Transverse colon (tissue), 4 donors: ENCODE results near the gene TMCC3. TPM values are rescaled to one million over a fixed set of nuclear protein-coding genes. Genes with fewer than 3 reads are reported as not detected.

ENCODE experiments used
- DNase-seq: peaks from one replicate; pipeline ENCODE4 v3.0.0-alpha.2; 2019
- H3K27ac ChIP-seq, 4 donors: fragments of 200-600 bp; sonication (generic); 2 replicates each; pipeline ENCODE4 v1.5.1; 2016 to 2018; ENCODE audit warnings: inconsistent platforms in 4 of 4
- H3K27me3 ChIP-seq: fragments of 200-600 bp; sonication (generic); 2 replicates; pipeline ENCODE4 v1.5.1; 2017; ENCODE audit warnings: inconsistent platforms
- H3K36me3 ChIP-seq, 4 donors: fragments of 200-600 bp; sonication (generic); 2 replicates each; pipeline ENCODE4 v1.5.1; 2017 to 2019; ENCODE audit warnings: inconsistent platforms in 4 of 4
- H3K4me1 ChIP-seq, 4 donors: fragments of 200-600 bp; sonication (generic); 2 replicates each; pipeline ENCODE4 v1.5.1; 2017 to 2020; ENCODE audit warnings: inconsistent platforms in 4 of 4
- H3K4me3 ChIP-seq, 4 donors: fragments of 200-600 bp; sonication (generic); 1 replicate in 1 of 4; 2 replicates in 3 of 4; pipeline versions ENCODE4 v1.5.1 to v1.6.1; 2017 to 2019; ENCODE audit warnings: inconsistent platforms in 4 of 4
- H3K9me3 ChIP-seq, 2 donors: fragments of 200-600 bp; sonication (generic); 2 replicates each; pipeline ENCODE4 v1.5.1; 2017 to 2019; ENCODE audit warnings: inconsistent platforms in 2 of 2
- EP300 ChIP-seq: sonication (generic); formaldehyde crosslinking; IDR thresholded peaks from one replicate; pipeline ENCODE4 v1.6.1; 2017; ENCODE audit warnings: antibody characterized with exemption, low read depth
- POLR2A ChIP-seq: fragments of 450-650 bp; IDR thresholded peaks from one replicate; pipeline ENCODE4 v1.6.1; 2016; ENCODE audit warnings: antibody characterized with exemption, mild to moderate bottlenecking, moderate library complexity
- POLR2AphosphoS5 ChIP-seq, 3 donors: sonication (generic); formaldehyde crosslinking; IDR thresholded peaks; one replicate each; pipeline ENCODE4 v1.6.1; 2016; ENCODE audit warnings: antibody characterized with exemption in 3 of 3
- WGBS, 2 donors: methylation state at CpG; one replicate each; pipeline ENCODE4 v1.1.5; 2018; ENCODE audit warnings: low coverage in 1 of 2; 5-methylcytosine and 5-hydroxymethylcytosine counted together
- in situ Hi-C, 4 donors: fragments of 200-750 bp; cut with MboI; loops; one replicate each; pipeline versions ENCODE4 v1.15.0 to v1.15.1; 2017; ENCODE audit warnings: low sequenced_read_pairs in 3 of 4, low pct_ligation_motif_present in 1 of 4, low pct_unique_long_range_greater_than_20kb in 1 of 4
- intact Hi-C: fragments of 100-400 bp; cut with DNase I; formaldehyde crosslinking; loops from one replicate; pipeline ENCODE4 v1.15.1; 2023; ENCODE audit warnings: low total_unique reads
- total RNA-seq, 4 donors: library from RNA; depleted of rRNA; stranded (reverse); fragments of >200 nt; gene quantifications; one replicate each; pipeline ENCODE4 v1.1.0, GENCODE V29; 2016
- TF ChIP-seq, protein P1 (sequence below), 5 experiments: fragments of 200-600 bp in 3 of 5; fragments of 450-650 bp in 2 of 5; sonication (generic) in 3 of 5; IDR thresholded peaks; 1 replicate in 2 of 5; 2 replicates in 3 of 5; pipeline ENCODE4 v1.5.1; 2016 to 2017; ENCODE audit warnings: antibody characterized with exemption in 5 of 5, inconsistent platforms in 3 of 5, mild to moderate bottlenecking in 2 of 5, moderate library complexity in 1 of 5

TMCC3 gene
- total RNA-seq, 4 donors from 2014 or later, result 6.4 to 79.3 (median 65.9) TPM

DNA sequence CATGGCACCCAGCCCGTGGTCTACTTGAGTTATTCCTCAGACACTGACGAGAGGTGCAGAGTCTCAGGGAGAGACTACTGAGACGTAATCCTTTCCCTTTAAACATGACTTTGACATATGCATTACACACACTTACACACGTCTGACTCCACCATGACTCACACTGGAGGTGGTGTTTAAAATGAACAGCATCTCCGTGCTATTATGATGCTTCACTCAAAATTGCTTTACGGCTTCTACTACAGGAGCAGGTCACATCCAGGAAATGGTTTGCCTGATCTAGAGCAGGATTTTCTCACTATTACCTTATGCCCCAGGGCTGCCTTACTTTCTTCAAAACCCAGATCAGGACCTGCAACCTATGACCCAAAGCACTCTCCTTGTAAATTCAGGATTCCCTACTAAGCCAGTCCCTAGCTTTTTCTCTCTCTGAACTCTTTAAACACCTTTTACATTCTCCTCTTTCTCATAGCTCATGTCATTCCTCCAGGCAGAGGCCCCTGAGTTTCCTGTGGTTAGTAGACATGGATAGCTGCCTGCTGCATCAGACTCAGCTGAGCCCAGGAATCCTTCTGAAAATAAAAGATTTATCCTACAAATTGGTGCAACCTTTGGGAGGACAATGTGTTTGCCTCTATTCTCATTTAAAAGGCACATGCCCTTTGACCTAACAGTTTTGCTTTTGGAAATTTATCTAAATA, 31.2 kb downstream of the TMCC3 start:
- intact Hi-C loops (no loop called here), in situ Hi-C loops (no loop called here)
- no peak overlapping the region for H3K4me3 ChIP-seq
- H3K27ac ChIP-seq, result peak overlapping the region in 2 of 4 donors; percentile 27 to 34
- H3K9me3 ChIP-seq, result no peaks in the 10 kb centered on the region
- H3K4me1 ChIP-seq, result peaks cover 22 to 49% (median 40%) of the 10 kb centered on the region in 4 donors
- DNase-seq, result no peak
- TF ChIP-seq POLR2A (no peak), EP300 (no peak), POLR2AphosphoS5 (IDR thresholded peaks at IDR 0.05) (peak in 2 of 3 donors; percentile 8 to 57)
- no peaks in the 10 kb centered on the region for H3K36me3 ChIP-seq
- H3K27me3 ChIP-seq, result no peaks in the 10 kb centered on the region
- 60 to 70% methylated on average over 1 to 6 of the region's 6 CpGs for WGBS, 2 donors

DNA sequence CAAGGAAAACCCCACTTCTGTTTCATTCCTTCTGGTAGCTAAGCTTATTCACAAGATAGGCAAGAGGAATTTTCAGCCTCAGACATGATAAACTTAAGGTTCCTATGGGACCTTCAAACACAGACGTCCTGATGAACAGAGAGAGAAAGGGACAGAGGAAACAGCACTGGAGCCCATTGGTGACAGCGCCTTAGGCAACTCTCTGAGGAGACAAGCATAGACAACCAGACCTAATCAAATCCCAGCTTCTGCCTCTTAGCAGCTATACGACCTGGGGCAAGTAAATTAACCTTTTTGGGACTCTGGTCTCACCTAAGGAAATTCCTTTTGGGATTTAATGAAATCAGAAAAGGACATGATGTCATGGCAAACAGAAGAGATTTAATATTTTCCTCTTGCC, 33.3 kb downstream of the TMCC3 start:
- DNase-seq, result no peak
- peaks cover 18 to 49% (median 35%) of the 10 kb centered on the region in 4 donors for H3K4me1 ChIP-seq
- WGBS, 2 donors, result 92 to 93% methylated on average over 3 of the region's 3 CpGs
- peak overlapping the region; percentile 78 to 83 (median 80) for H3K27ac ChIP-seq
- in situ Hi-C loops, result no loop called here
- TF ChIP-seq POLR2AphosphoS5 (IDR thresholded peaks at IDR 0.05) (no peak), POLR2A (no peak), EP300 (no peak)
- TF ChIP-seq, protein P1, sequence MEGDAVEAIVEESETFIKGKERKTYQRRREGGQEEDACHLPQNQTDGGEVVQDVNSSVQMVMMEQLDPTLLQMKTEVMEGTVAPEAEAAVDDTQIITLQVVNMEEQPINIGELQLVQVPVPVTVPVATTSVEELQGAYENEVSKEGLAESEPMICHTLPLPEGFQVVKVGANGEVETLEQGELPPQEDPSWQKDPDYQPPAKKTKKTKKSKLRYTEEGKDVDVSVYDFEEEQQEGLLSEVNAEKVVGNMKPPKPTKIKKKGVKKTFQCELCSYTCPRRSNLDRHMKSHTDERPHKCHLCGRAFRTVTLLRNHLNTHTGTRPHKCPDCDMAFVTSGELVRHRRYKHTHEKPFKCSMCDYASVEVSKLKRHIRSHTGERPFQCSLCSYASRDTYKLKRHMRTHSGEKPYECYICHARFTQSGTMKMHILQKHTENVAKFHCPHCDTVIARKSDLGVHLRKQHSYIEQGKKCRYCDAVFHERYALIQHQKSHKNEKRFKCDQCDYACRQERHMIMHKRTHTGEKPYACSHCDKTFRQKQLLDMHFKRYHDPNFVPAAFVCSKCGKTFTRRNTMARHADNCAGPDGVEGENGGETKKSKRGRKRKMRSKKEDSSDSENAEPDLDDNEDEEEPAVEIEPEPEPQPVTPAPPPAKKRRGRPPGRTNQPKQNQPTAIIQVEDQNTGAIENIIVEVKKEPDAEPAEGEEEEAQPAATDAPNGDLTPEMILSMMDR (IDR thresholded peaks at IDR 0.05), result no peak
- no peaks in the 10 kb centered on the region for H3K27me3 ChIP-seq
- intact Hi-C loops, result no loop called here
- no peaks in the 10 kb centered on the region for H3K9me3 ChIP-seq
- no peak overlapping the region for H3K4me3 ChIP-seq
- H3K36me3 ChIP-seq, result no peaks in the 10 kb centered on the region

DNA sequence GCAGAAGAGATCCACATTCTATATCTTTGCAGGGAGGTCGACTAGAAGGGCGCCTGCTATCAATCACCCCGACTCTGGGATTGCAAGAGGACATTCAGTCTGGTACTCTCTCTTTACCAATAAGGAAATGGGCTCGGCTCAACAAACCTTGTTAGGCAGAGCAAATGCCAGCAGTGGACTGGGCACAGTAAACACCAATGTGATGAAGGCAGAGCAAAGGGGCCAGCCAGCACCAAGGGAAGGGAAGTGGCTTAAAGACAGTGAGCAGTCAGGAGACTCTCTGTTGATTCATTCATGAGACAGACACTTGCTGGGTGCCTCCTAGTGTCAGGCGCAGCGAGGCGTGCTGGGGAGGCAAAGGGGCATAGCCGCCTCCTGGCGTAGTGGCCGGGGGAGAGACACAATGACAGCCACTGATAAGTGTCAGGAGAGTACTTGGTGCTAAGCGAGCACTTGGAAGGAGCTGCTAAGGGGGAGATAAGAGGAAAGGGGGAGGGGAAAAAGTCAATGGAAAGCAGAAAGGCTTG, 34.1 kb downstream of the TMCC3 start:
- WGBS, 2 donors, result 54 to 72% methylated on average over 8 to 11 of the region's 11 CpGs
- Histone ChIP-seq H3K9me3 (no peaks in the 10 kb centered on the region), H3K27ac (peak overlapping the region; percentile 78 to 83 (median 80)), H3K36me3 (no peaks in the 10 kb centered on the region), H3K4me3 (peak overlapping the region in 3 of 4 donors; percentile 9 to 35 (median 11)), H3K4me1 (peaks cover 18 to 44% (median 29%) of the 10 kb centered on the region in 4 donors), H3K27me3 (no peaks in the 10 kb centered on the region)
- intact Hi-C loops (no loop called here), in situ Hi-C loops (no loop called here)
- TF ChIP-seq POLR2AphosphoS5 (IDR thresholded peaks at IDR 0.05) (peak in 2 of 3 donors; percentile 9 to 14), POLR2A (no peak), EP300 (no peak)
- TF ChIP-seq, protein P1 (IDR thresholded peaks at IDR 0.05), result no peak
- peak; percentile 68 for DNase-seq

DNA sequence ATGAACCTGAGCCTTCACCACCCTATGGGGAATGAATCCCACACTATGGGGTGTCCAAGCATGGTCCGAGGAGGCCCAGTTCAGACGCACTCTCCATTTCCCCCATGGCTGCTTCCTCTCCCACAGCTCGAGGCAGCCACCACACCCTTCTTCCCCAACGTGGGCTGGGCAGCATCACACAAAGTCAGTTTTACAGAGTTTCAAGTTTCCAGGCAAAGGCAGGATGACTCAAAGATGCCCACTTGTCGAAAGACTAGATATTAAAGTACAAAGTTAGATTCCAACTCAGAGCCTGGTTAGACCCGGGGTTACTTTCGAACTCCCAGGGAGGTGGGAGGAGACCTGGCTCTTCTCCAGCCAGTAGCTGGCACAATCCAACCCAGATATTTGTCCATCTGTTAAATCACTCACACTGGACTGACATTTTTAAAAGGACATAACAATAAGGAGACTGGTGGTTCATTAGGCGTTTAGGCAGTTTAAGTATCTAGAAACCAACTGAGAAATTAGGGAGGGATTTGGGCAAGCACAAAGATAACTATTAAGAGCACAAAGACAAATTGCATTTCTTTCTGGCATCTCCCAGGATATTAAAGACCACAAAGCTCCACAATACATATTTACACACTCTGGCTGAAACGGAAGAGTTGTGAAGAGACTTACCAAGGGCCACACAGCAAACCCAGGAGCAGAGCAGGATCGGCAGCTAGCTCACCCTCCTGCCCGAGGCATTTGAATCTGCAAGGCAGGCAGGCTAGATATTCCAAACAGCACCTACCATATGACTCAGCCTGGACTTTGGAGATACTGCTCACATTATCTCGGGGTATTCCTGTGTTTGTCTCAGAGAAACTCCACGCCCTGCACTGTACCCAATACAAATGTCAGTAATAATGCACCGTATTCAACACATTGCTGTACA, 34.8 kb downstream of the TMCC3 start:
- Histone ChIP-seq H3K36me3 (no peaks in the 10 kb centered on the region), H3K9me3 (no peaks in the 10 kb centered on the region), H3K4me1 (peaks cover 15 to 36% (median 22%) of the 10 kb centered on the region in 4 donors), H3K4me3 (peak overlapping the region; percentile 4 to 35 (median 10)), H3K27ac (peak overlapping the region; percentile 78 to 83 (median 80)), H3K27me3 (no peaks in the 10 kb centered on the region)
- DNase-seq, result peak; percentile 66
- in situ Hi-C loops, result no loop called here
- 38 to 42% methylated on average over 2 to 14 of the region's 14 CpGs for WGBS, 2 donors
- intact Hi-C loops, result no loop called here
- peak; percentile 65 for TF ChIP-seq POLR2A
- TF ChIP-seq POLR2AphosphoS5 (IDR thresholded peaks at IDR 0.05), result peak in 2 of 3 donors; percentile 72 to 73
- TF ChIP-seq EP300, result no peak
- TF ChIP-seq, protein P1 (IDR thresholded peaks at IDR 0.05), result no peak
